ENCODE results near the gene WDR76. TPM values are rescaled to one million over a fixed set of nuclear protein-coding genes. Genes with fewer than 3 reads are reported as not detected.
"Not testable (repeated sequence)": the region's sequence is repeated elsewhere in the genome, so short reads cannot be mapped to it uniquely, and the experiment has no call there.

The WDR76 gene
- polyA plus RNA-seq, 1 donor: 4.9 TPM

DNA sequence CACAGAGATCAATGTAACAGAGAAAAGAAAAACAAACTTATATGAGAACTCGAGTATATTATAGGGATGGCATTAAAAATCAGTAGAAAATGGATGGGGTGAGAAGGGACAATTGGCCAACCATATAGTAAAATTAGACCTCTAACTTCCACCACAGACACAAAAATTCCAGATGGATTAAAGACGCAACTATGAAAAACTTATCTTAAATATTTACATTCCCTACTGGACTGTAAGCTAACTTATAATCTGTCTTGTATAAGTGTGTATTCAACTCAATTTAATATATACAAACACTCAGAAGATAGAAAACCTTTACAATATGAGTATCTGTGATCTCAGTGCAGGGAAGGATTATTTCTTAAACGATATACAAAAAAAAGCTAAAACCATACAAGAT, 5.3 kb upstream of the WDR76 start:
- no peaks in the 10 kb centered on the region for H3K27me3 ChIP-seq (ENCODE audit: control insufficient read depth, insufficient read depth, low read length)
- H3K4me3 ChIP-seq (ENCODE audit: low read length): no peak overlapping the region
- H3K4me1 ChIP-seq (ENCODE audit: control insufficient read depth, insufficient read depth, low read length): peaks cover 11% of the 10 kb centered on the region
- H3K36me3 ChIP-seq (ENCODE audit: control insufficient read depth, insufficient read depth, low read length): peaks cover 11% of the 10 kb centered on the region
- WGBS (ENCODE audit: insufficient coverage, low lambda C conversion rate): 71% methylated on average over 2 of the region's 3 CpGs
- H3K27ac ChIP-seq (ENCODE audit: low read length): no peak overlapping the region
- no peak for DNase-seq
- H3K9me3 ChIP-seq (ENCODE audit: control insufficient read depth, low read depth, low read length): no peaks in the 10 kb centered on the region

DNA sequence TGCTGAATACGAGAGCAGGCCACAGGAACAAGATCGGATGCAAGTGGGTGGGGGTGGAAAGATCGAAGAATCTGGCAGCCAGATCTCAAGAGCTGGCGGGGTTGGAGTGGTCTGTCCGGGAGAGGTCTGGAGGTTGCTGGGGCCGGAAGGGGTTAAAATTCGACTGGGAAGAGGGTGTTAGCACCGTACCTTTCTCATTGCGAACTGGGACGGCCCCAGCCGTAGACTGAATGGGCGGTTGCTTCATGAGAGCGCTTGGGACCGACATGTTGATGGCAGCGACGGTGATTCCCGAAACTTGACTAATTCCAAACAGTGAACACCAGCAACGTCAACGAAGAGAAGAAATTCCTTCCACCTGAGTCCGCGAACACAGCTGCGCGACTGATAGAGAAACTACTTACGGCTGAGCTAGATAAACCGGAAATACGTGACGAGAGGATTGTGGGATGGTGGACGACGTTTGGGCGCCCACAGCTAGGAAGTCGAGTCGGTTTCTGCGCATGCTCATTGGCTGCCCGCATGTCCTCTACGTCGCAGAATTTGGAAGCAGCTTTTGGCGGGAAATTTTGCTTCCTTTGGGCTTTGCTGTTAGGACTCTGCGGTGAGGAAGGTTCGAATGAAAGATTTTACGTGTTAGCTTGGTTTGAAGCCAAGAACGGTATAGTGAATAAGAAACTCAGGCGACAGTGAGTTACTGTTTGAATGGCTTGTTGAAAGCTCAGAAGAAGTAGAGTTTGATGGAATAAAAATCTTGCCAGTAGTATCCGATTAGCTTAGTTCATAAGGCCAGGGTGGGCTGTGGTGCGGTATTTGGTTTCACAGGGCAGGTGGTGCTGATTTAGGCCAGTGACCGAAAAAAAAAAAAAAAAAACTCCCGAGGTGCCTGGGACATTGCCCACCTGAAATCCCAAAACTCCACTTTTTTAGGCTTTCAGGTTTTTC, 2.2 kb upstream of the WDR76 start, which contains the start of gene MFAP1:
Gene MFAP1, minus strand, starts transcription at position 389 of the 945 bp plus-strand sequence. Its CDS starts 121 bp downstream, at position 268.
- peak; percentile 96 to 97 for DNase-seq
- Histone ChIP-seq H3K9me3 (ENCODE audit: control insufficient read depth, low read depth, low read length) (no peaks in the 10 kb centered on the region), H3K4me3 (ENCODE audit: low read length) (peak within 1 kb of the TSS; percentile 94), H3K27me3 (ENCODE audit: control insufficient read depth, insufficient read depth, low read length) (no peaks in the 10 kb centered on the region), H3K36me3 (ENCODE audit: control insufficient read depth, insufficient read depth, low read length) (no peaks in the 10 kb centered on the region), H3K4me1 (ENCODE audit: control insufficient read depth, insufficient read depth, low read length) (peaks cover 11% of the 10 kb centered on the region), H3K27ac (ENCODE audit: low read length) (peak within 1 kb of the TSS; percentile 87)
- 10% methylated on average over 7 of the region's 46 CpGs for WGBS (ENCODE audit: insufficient coverage, low lambda C conversion rate)

DNA sequence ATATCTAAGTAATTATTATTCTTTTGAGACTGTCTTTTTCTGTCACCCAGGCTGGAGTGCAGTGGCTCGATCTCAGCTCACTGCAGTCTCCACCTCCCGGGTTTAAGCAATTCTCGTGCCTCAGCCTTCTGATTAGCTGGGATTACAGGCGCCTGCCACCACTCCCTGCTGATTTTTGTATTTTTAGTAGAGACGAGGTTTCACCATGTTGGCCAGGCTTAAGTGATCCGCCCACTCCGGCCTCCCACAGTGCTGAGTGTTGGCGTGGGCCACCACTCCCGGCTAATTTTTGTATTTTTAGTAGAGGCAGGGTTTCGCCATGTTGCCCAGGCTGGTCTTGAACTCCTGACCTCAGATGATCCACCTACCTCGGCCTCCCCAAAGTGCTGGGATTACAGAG, 1.5 kb upstream of the WDR76 start:
- DNase-seq; H3K4me3 ChIP-seq (ENCODE audit: low read length); H3K27ac ChIP-seq (ENCODE audit: low read length); H3K36me3 ChIP-seq (ENCODE audit: control insufficient read depth, insufficient read depth, low read length); H3K9me3 ChIP-seq (ENCODE audit: control insufficient read depth, low read depth, low read length); H3K27me3 ChIP-seq (ENCODE audit: control insufficient read depth, insufficient read depth, low read length): not testable (repeated sequence)
- H3K4me1 ChIP-seq (ENCODE audit: control insufficient read depth, insufficient read depth, low read length): peaks cover 11% of the 10 kb centered on the region
- WGBS (ENCODE audit: insufficient coverage, low lambda C conversion rate): no CpG with 5 or more reads among the region's 11 CpGs

DNA sequence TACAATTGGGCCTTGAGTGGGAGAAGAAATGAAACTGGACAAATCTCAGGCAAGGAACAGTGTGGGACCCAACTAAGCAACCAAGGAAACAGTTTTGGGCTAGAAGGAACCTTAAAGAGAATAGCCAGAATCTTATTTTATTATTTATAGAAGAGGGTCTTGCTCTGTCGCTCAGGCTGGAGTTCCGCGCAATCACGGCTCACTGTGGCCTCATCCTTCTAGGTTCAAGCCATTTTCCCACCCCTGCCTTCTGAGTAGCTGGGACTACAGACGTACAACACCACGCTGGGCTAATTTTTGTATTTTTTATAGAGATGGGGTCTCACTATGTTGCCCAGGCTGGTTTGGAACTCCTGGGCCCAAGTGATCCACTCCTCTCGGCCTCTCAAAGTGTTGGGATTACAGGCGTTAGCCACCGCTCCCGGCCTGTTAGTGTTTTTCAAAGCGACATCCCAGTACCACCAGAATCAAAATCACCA, 734 bp upstream of the WDR76 start:
- no peak for DNase-seq
- WGBS (ENCODE audit: insufficient coverage, low lambda C conversion rate): no CpG with 5 or more reads among the region's 11 CpGs
- H3K36me3 ChIP-seq (ENCODE audit: control insufficient read depth, insufficient read depth, low read length): no peaks in the 10 kb centered on the region
- no peaks in the 10 kb centered on the region for H3K27me3 ChIP-seq (ENCODE audit: control insufficient read depth, insufficient read depth, low read length)
- peak overlapping the region; percentile 19 for H3K27ac ChIP-seq (ENCODE audit: low read length)
- peaks cover 11% of the 10 kb centered on the region for H3K4me1 ChIP-seq (ENCODE audit: control insufficient read depth, insufficient read depth, low read length)
- H3K9me3 ChIP-seq (ENCODE audit: control insufficient read depth, low read depth, low read length): no peaks in the 10 kb centered on the region
- peak overlapping the region; percentile 52 for H3K4me3 ChIP-seq (ENCODE audit: low read length)

DNA sequence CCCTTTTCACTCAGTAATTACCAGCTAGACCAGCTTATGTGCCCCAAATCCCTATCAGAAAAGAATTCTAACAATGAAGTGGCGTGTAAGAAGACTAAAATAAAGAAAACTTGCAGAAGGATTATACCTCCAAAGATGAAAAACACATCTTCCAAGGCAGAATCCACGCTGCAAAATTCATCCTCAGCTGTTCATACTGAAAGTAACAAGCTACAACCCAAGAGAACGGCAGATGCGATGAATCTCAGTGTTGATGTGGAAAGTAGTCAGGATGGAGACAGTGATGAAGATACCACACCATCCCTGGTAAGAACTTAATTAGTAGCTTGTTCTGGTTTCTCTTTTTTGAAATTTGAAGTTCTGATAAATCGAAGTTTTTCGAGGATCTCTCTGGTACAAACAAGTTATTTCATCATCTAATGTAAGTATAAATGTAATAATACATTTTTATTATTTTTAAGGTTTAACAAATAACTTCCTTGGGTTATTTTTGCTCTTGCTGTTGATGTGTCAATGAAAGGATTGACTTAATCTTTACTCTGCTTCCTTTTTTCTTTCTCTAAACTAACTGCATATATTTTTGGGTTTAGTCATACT, 1.4 kb downstream of the WDR76 start:
- peaks cover 10% of the 10 kb centered on the region for H3K4me1 ChIP-seq (ENCODE audit: control insufficient read depth, insufficient read depth, low read length)
- H3K4me3 ChIP-seq (ENCODE audit: low read length): no peak overlapping the region
- DNase-seq: no peak
- no peaks in the 10 kb centered on the region for H3K9me3 ChIP-seq (ENCODE audit: control insufficient read depth, low read depth, low read length)
- H3K27ac ChIP-seq (ENCODE audit: low read length): no peak overlapping the region
- 80% methylated on average over 1 of the region's 6 CpGs for WGBS (ENCODE audit: insufficient coverage, low lambda C conversion rate)
- H3K36me3 ChIP-seq (ENCODE audit: control insufficient read depth, insufficient read depth, low read length): no peaks in the 10 kb centered on the region
- H3K27me3 ChIP-seq (ENCODE audit: control insufficient read depth, insufficient read depth, low read length): no peaks in the 10 kb centered on the region

DNA sequence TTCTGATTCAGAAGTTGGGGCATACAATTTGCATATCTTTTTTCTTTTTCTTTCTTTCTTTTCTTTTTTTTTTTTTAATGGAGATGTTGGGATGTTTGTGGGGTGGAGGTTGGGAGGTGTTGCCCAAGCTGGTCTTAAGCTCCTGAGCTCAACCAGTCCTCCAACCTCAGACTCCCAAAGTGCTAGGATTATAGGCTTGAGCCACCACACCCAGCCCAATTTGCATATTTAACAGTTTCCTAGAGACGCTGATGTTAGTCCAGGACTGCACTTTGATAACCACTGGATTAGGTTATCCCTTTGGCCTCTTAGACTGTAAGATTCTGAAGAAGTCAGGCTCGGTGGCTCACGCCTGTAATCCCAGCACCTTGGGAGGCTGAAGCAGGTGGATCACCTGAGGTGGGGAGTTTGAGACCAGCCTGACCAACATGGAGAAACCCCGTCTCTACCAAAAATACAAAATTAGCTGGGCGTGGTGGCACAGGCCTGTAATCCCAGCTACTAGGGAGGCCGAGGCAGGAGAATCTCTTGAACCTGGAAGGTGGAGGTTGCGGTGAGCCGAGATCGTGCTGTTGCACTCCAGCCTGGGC, 3.2 kb downstream of the WDR76 start:
- not testable (repeated sequence) for H3K4me3 ChIP-seq (ENCODE audit: low read length); H3K4me1 ChIP-seq (ENCODE audit: control insufficient read depth, insufficient read depth, low read length); DNase-seq; H3K27me3 ChIP-seq (ENCODE audit: control insufficient read depth, insufficient read depth, low read length); H3K27ac ChIP-seq (ENCODE audit: low read length); H3K36me3 ChIP-seq (ENCODE audit: control insufficient read depth, insufficient read depth, low read length); H3K9me3 ChIP-seq (ENCODE audit: control insufficient read depth, low read depth, low read length)
- no CpG with 5 or more reads among the region's 9 CpGs for WGBS (ENCODE audit: insufficient coverage, low lambda C conversion rate)

DNA sequence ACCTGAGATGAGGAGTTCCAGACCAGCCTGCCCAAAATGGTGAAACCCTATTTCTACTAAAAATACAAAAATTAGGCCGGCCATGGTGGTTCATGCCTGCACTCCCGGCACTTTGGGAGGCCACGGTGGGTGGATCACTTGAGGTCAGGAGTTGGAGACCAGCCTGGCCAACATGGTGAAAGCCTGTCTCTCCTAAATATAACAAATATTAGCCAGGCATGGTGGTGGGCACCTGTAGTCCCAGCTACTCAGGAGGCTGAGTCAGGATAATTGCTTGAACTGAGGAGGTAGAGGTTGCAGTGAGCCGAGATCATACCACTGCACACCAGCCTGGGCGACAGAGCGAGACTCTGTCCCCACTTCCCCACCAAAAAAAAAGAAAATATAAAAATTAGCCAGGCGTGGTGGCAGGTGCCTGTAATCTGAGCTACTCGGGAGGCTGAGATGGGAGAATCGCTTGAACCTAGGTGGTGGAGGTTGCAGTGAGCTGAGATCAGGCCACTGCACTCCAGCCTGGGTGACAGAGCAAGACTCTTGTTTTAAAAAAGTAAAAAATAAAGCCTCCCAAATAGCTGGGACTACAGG, 4.0 kb downstream of the WDR76 start:
- H3K36me3 ChIP-seq (ENCODE audit: control insufficient read depth, insufficient read depth, low read length); H3K4me3 ChIP-seq (ENCODE audit: low read length); H3K27me3 ChIP-seq (ENCODE audit: control insufficient read depth, insufficient read depth, low read length); H3K9me3 ChIP-seq (ENCODE audit: control insufficient read depth, low read depth, low read length); DNase-seq; H3K4me1 ChIP-seq (ENCODE audit: control insufficient read depth, insufficient read depth, low read length); H3K27ac ChIP-seq (ENCODE audit: low read length): not testable (repeated sequence)
- no CpG with 5 or more reads among the region's 9 CpGs for WGBS (ENCODE audit: insufficient coverage, low lambda C conversion rate)

DNA sequence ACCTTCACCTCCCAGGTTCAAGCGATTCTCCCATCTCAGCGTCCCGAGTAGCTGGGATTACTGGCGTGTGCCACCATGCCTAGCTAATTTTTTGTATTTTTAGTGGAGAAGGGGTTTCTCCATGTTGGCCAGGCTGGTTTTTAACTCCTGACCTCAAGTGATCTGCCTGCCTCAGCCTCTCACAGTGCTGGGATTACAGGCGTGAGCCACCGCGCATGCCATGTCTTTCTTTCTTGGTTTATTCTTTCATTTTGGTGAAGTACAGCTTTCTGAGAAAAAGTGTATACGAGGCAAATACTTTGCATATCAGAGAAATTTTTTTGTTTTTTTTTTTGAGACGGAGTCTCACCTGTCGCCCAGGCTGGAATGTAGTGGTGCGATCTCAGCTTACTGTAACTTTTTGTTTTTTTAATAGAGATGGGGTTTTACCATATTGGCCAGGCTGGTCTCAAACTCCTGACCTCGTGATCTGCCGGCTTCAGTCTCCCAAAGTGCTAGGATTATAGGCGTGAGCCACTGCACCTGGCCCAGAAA, 4.8 kb downstream of the WDR76 start:
- no CpG with 5 or more reads among the region's 14 CpGs for whole genome bisulfite sequencing (ENCODE audit: insufficient coverage, low lambda C conversion rate)
- not testable (repeated sequence) for H3K9me3 ChIP-seq (ENCODE audit: control insufficient read depth, low read depth, low read length); H3K27ac ChIP-seq (ENCODE audit: low read length); H3K27me3 ChIP-seq (ENCODE audit: control insufficient read depth, insufficient read depth, low read length); H3K4me1 ChIP-seq (ENCODE audit: control insufficient read depth, insufficient read depth, low read length); DNase-seq; H3K4me3 ChIP-seq (ENCODE audit: low read length); H3K36me3 ChIP-seq (ENCODE audit: control insufficient read depth, insufficient read depth, low read length)

DNA sequence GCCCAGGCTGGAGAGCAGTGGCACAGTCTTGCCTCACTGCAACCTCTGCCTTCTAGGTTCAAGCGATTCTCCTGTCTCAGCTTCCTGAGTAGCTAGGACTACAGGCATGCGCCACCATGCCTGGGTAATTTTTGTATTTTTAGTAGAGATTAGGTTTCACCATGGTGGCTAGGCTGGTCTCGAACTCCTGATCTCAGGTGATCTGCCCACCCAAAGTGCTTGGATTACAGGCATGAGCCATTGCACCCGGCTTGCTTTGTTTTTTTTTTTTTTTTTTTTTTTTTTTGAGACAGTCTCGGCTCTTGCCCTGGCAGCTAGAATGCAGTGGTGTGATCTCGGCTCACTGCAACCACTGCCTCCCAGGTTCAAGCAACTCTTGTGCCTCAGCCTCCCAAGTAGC, 5.7 kb downstream of the WDR76 start:
- not testable (repeated sequence) for H3K4me3 ChIP-seq (ENCODE audit: low read length); DNase-seq; H3K4me1 ChIP-seq (ENCODE audit: control insufficient read depth, insufficient read depth, low read length); H3K27ac ChIP-seq (ENCODE audit: low read length); H3K27me3 ChIP-seq (ENCODE audit: control insufficient read depth, insufficient read depth, low read length); H3K9me3 ChIP-seq (ENCODE audit: control insufficient read depth, low read depth, low read length); H3K36me3 ChIP-seq (ENCODE audit: control insufficient read depth, insufficient read depth, low read length)
- WGBS (ENCODE audit: insufficient coverage, low lambda C conversion rate): no CpG with 5 or more reads among the region's 6 CpGs

DNA sequence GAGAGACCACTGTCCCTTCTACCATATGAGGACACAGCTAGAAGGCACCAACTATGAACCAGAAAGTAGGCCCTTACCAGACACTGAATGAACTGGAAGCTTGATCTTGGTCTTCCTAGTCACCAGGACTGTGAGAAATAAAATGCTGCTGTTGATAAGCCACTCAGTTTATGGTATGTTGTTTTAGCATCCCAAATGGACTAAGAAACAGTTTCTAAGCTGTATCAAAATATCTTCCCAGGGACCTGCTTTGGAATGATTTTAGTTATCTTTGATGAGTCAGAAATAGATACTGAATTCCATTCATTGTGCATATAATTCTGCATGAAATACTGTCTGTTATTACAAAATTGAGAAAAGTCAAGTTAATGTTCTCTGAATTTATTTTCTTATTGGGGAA, 18.6 kb downstream of the WDR76 start:
- H3K36me3 ChIP-seq (ENCODE audit: control insufficient read depth, insufficient read depth, low read length): no peaks in the 10 kb centered on the region
- H3K9me3 ChIP-seq (ENCODE audit: control insufficient read depth, low read depth, low read length): no peaks in the 10 kb centered on the region
- no peaks in the 10 kb centered on the region for H3K4me1 ChIP-seq (ENCODE audit: control insufficient read depth, insufficient read depth, low read length)
- no peak overlapping the region for H3K27ac ChIP-seq (ENCODE audit: low read length)
- no peak overlapping the region for H3K4me3 ChIP-seq (ENCODE audit: low read length)
- no peaks in the 10 kb centered on the region for H3K27me3 ChIP-seq (ENCODE audit: control insufficient read depth, insufficient read depth, low read length)
- DNase-seq: no peak
